HEK293T (cell line): Measurements from ENCODE around the gene GHRHR.

Experiments
- CTCF ChIA-PET: fragments of 350-600 bp; formaldehyde crosslinking; extraction: SDS; loops from one replicate; lab custom pipeline; 2021; ENCODE audit warnings: antibody characterized with exemption, inconsistent platforms; lab: Yijun Ruan, JAX
- POLR2A ChIA-PET: fragments of 350-600 bp; formaldehyde crosslinking; extraction: SDS; loops from one replicate; lab custom pipeline; 2020; ENCODE audit warnings: antibody characterized with exemption, inconsistent platforms; lab: Yijun Ruan, JAX
- DNase-seq: peaks from one replicate; pipeline ENCODE4 v3.0.0; 2012; ENCODE audit warnings: mixed read lengths; ENCODE audit errors: extremely low spot score
- ARNT ChIP-seq: fragments of 450-650 bp; IDR thresholded peaks from 2 replicates; pipeline ENCODE4 v1.6.1; 2017; ENCODE audit warnings: mild to moderate bottlenecking
- BHLHE40 ChIP-seq: fragments of 450-650 bp; IDR thresholded peaks from 2 replicates; pipeline ENCODE4 v1.6.1; 2016; ENCODE audit warnings: mild to moderate bottlenecking, moderate library complexity, borderline replicate concordance
- CTBP1 ChIP-seq: fragments of 450-650 bp; IDR thresholded peaks from 2 replicates; pipeline ENCODE4 v1.6.1; 2016; ENCODE audit warnings: borderline replicate concordance
- ELF4 ChIP-seq: fragments of 450-650 bp; IDR thresholded peaks from 2 replicates; pipeline ENCODE4 v1.6.1; 2017; ENCODE audit warnings: antibody characterized with exemption
- FOXA1 ChIP-seq: fragments of 450-650 bp; IDR thresholded peaks from 2 replicates; pipeline ENCODE4 v1.6.1; 2016; ENCODE audit warnings: mild to moderate bottlenecking
- FOXK2 ChIP-seq: fragments of 450-650 bp; IDR thresholded peaks from 2 replicates; pipeline ENCODE4 v1.6.1; 2016; ENCODE audit warnings: mild to moderate bottlenecking
- FOXM1 ChIP-seq: fragments of 450-650 bp; IDR thresholded peaks from 2 replicates; pipeline ENCODE4 v1.6.1; 2017; ENCODE audit warnings: mild to moderate bottlenecking, borderline replicate concordance
- HDGF ChIP-seq: fragments of 450-650 bp; IDR thresholded peaks from 2 replicates; pipeline ENCODE4 v1.6.1; 2017; ENCODE audit warnings: antibody characterized with exemption, borderline replicate concordance
- L3MBTL2 ChIP-seq: fragments of 450-650 bp; conservative IDR thresholded peaks from 2 replicates; pipeline ENCODE4 v1.6.1; 2016; ENCODE audit warnings: mild to moderate bottlenecking
- LEF1 ChIP-seq: fragments of 450-650 bp; IDR thresholded peaks from 2 replicates; pipeline ENCODE4 v1.6.1; 2017; ENCODE audit warnings: mild to moderate bottlenecking, borderline replicate concordance
- NFRKB ChIP-seq: fragments of 450-650 bp; IDR thresholded peaks from 2 replicates; pipeline ENCODE4 v1.6.1; 2016; ENCODE audit warnings: mild to moderate bottlenecking, moderate library complexity
- SP1 ChIP-seq: fragments of 450-650 bp; IDR thresholded peaks from 2 replicates; pipeline ENCODE4 v1.6.1; 2017
- SUZ12 ChIP-seq: fragments of 450-650 bp; IDR thresholded peaks from 2 replicates; pipeline ENCODE4 v1.6.1; 2016; ENCODE audit warnings: mild to moderate bottlenecking
- TARDBP ChIP-seq: fragments of 450-650 bp; IDR thresholded peaks from 2 replicates; pipeline ENCODE4 v1.6.1; 2016
- ZNF384 ChIP-seq: fragments of 450-650 bp; IDR thresholded peaks from 2 replicates; pipeline ENCODE4 v1.6.1; 2016
- TF ChIP-seq, protein P1 (sequence below): fragments of 450-650 bp; IDR thresholded peaks from 2 replicates; pipeline ENCODE4 v1.6.1; 2016

Gene GHRHR

DNA sequence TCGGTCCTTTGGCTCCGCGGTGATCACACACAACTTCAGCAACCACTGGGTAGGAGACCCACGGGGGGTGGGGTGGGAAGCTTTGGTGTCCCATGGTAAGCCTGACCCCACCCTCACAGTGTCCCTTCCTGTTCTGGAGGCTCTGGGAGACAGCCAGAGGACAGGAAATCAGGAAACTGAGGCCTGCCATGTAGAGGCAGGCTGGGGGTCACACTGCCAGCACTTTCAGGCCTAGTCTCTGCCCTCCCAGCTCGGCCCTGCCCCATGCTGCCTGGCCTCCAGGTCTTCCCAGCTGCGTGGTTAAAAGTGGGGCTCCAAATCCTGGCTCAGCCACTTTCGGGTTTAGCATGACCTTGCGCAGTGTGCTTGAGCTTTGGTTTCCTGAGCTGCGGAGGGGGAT is 41.2 kb upstream of the GHRHR start:
- CTCF ChIA-PET = no interaction called here
- POLR2A ChIA-PET = no interaction called here

DNA sequence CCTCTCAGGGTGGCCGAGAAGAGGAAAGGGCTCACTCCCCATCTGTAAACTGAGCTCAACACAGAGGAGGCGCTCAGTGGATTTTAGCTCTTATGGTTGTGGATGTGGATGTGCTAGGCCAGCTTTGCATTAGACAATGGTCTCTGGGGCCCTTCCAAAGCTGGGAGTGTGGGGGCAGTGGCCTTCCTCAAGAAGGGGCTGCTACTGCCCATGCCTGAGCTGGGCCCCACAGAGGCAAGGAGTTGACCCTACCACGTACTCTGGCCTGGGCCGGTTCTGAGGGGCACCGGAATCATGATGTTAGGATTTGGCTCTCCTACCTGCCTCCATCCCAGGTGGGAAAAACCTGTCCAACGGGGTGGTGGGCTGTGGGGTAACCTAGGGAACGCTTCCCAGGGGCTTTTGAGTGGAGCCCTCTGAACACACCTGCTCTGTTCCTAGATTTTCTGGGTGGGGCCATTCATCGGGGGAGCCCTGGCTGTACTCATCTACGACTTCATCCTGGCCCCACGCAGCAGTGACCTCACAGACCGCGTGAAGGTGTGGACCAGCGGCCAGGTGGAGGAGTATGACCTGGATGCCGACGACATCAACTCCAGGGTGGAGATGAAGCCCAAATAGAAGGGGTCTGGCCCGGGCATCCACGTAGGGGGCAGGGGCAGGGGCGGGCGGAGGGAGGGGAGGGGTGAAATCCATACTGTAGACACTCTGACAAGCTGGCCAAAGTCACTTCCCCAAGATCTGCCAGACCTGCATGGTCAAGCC is 40.6 kb upstream of the GHRHR start:
- CTCF ChIA-PET = no interaction called here
- no peak for TF ChIP-seq HDGF
- no peak for TF ChIP-seq FOXM1
- TF ChIP-seq NFRKB = no peak
- no peak for TF ChIP-seq SP1
- TF ChIP-seq FOXK2 = no peak
- POLR2A ChIA-PET = no interaction called here
- DNase-seq = no peak

More for the DNA sequence above, 41.2 kb upstream of the GHRHR start:
- no peak for TF ChIP-seq SUZ12
- no peak for TF ChIP-seq TARDBP
- TF ChIP-seq HDGF = no peak
- TF ChIP-seq SP1 = no peak
- TF ChIP-seq LEF1 = no peak
- no peak for TF ChIP-seq L3MBTL2
- TF ChIP-seq CTBP1 = no peak
- TF ChIP-seq FOXM1 = no peak
- no peak for TF ChIP-seq FOXK2
- TF ChIP-seq ELF4 = no peak
- no peak for TF ChIP-seq ZNF384
- no peak for TF ChIP-seq ARNT
- no peak for TF ChIP-seq BHLHE40
- TF ChIP-seq, protein P1, sequence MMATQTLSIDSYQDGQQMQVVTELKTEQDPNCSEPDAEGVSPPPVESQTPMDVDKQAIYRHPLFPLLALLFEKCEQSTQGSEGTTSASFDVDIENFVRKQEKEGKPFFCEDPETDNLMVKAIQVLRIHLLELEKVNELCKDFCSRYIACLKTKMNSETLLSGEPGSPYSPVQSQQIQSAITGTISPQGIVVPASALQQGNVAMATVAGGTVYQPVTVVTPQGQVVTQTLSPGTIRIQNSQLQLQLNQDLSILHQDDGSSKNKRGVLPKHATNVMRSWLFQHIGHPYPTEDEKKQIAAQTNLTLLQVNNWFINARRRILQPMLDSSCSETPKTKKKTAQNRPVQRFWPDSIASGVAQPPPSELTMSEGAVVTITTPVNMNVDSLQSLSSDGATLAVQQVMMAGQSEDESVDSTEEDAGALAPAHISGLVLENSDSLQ = no peak
- no peak for TF ChIP-seq NFRKB
- TF ChIP-seq FOXA1 = no peak
- no peak for DNase-seq

DNA sequence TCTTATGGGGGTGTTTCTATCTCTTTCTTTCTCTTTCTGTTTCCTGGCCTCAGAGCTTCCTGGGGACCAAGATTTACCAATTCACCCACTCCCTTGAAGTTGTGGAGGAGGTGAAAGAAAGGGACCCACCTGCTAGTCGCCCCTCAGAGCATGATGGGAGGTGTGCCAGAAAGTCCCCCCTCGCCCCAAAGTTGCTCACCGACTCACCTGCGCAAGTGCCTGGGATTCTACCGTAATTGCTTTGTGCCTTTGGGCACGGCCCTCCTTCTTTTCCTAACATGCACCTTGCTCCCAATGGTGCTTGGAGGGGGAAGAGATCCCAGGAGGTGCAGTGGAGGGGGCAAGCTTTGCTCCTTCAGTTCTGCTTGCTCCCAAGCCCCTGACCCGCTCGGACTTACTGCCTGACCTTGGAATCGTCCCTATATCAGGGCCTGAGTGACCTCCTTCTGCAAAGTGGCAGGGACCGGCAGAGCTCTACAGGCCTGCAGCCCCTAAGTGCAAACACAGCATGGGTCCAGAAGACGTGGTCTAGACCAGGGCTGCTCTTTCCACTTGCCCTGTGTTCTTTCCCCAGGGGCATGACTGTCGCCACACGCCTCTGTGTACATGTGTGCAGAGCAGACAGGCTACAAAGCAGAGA is 39.9 kb upstream of the GHRHR start:
- ChIA-PET CTCF (interaction anchor here (0.6 to 1.1 kb wide), 2 partner anchors 51 to 923 kb away, joined by 3 read pairs; no protein-coding TSS in a partner anchor), POLR2A (no interaction called here)
- TF ChIP-seq, protein P1 = no peak
- TF ChIP-seq SP1 (no peak), L3MBTL2 (no peak), FOXA1 (no peak), ELF4 (no peak), HDGF (no peak), ZNF384 (no peak), FOXM1 (no peak), ARNT (no peak), TARDBP (no peak), BHLHE40 (no peak), SUZ12 (no peak), NFRKB (no peak), LEF1 (no peak), CTBP1 (no peak), FOXK2 (no peak)
- no peak for DNase-seq

DNA sequence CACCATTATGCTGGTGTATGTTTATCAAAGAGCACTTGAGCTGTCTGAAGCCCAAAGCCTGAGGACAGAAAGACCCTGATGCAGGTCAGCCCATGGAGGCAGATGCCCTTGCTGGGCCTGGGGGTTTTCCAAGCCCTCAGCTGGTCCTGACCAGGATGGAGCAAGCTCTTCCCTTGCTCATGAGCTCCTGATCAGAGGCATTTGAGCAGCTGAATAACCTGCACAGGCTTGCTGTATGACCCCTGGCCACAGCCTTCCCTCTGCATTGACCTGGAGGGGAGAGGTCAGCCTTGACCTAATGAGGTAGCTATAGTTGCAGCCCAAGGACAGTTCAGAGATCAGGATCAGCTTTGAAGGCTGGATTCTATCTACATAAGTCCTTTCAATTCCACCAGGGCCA is 39.1 kb upstream of the GHRHR start:
- TF ChIP-seq L3MBTL2 = no peak
- no peak for TF ChIP-seq HDGF
- TF ChIP-seq SUZ12 = no peak
- TF ChIP-seq, protein P1 = no peak
- no peak for TF ChIP-seq FOXK2
- no peak for TF ChIP-seq CTBP1
- TF ChIP-seq ARNT = no peak
- no peak for TF ChIP-seq NFRKB
- TF ChIP-seq FOXM1 = no peak
- no peak for TF ChIP-seq BHLHE40
- DNase-seq = no peak
- POLR2A ChIA-PET = interaction anchor here (0.8 kb wide), 1 partner anchor 8 kb away, joined by 3 read pairs; no protein-coding TSS in a partner anchor
- CTCF ChIA-PET = interaction anchor here (0.6 to 1.1 kb wide), 2 partner anchors 50 to 922 kb away, joined by 3 read pairs; no protein-coding TSS in a partner anchor

DNA sequence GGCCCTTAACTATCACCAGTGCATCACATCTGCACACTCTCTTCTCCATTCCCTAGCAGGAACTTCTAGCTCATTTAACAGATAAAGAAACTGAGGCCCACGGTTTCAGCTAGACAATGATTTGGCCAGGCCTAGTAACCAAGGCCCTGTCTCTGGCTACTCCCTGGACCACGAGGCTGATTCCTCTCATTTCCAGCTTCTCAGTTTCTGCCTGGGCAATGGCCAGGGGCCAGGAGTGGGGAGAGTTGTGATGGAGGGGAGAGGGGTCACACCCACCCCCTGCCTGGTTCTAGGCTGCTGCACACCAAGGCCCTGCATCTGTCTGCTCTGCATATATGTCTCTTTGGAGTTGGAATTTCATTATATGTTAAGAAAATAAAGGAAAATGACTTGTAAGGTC is 38.6 kb upstream of the GHRHR start:
- CTCF ChIA-PET = interaction anchor here (1.1 kb wide), 1 partner anchor 50 kb away, joined by 3 read pairs; no protein-coding TSS in a partner anchor
- TF ChIP-seq TARDBP (no peak), FOXA1 (no peak), ARNT (no peak), NFRKB (no peak), BHLHE40 (no peak), L3MBTL2 (no peak), CTBP1 (no peak), ZNF384 (no peak)
- TF ChIP-seq, protein P1 = no peak
- no peak for DNase-seq
- POLR2A ChIA-PET = interaction anchor here (0.8 kb wide), 1 partner anchor 8 kb away, joined by 3 read pairs; no protein-coding TSS in a partner anchor

DNA sequence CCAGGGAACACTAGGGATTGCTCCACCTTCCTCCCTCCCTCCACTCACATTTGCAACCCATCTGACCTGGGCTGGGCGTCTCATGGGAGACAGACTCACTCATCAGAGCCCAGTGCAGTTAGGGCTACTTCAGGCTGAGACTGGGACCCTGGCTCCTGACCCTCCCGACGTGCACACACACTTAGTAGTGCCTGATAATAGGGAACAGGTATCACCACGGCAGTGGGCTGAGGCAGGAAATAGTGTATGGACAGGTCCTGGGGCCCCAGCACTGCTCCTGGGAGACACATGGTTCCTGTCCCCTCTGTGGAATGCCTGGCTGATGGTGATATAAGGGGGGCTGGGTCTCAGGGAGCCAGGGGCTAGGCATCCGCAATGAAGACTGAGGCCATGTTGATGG is 37.8 kb upstream of the GHRHR start:
- DNase-seq = no peak
- CTCF ChIA-PET = no interaction called here

More for the DNA sequence above, 37.8 kb upstream of the GHRHR start:
- TF ChIP-seq ELF4 (no peak), ARNT (no peak), ZNF384 (no peak), CTBP1 (no peak), L3MBTL2 (no peak), LEF1 (no peak), FOXM1 (no peak), FOXK2 (no peak), SUZ12 (no peak), SP1 (no peak)
- POLR2A ChIA-PET = no interaction called here
